Measurements from ENCODE around the gene HIVEP3. TPM values are rescaled to one million over a fixed set of nuclear protein-coding genes. Genes with fewer than 3 reads are reported as not detected.

Gene HIVEP3
- total RNA-seq, 1 donor from 2014 or later, result 10.1 TPM

- DNase-seq (ENCODE audit: low spot score), result no peak
Observed at GRCh38 chr1:41758500-41758899, 160.2 kb downstream of the HIVEP3 start.

DNA sequence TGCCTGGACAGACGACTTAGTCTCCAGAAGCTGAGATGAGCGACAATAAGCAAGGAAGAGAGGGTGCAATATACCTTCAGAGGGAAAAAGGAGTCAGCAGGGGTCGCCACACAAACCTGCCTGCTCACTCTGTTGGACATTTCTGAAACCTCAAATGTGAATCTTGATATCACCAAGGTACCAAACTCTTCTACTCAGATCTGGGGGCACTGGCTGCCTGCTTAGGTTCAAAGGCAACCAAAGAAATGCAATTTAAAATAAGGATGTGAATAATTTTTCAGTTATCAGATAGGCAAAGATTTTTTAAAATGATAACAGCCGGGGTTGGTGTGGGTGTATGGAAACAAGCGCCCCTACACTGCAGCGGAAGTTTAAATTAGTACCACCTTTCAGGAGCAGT, 164.2 kb downstream of the HIVEP3 start:
- no peak for DNase-seq (ENCODE audit: low spot score)

- DNase-seq (ENCODE audit: low spot score), result no peak
Observed at GRCh38 chr1:41752514-41753170, 166.1 kb downstream of the HIVEP3 start.

- no peak for DNase-seq (ENCODE audit: low spot score)
Observed at GRCh38 chr1:41751804-41752513, 166.8 kb downstream of the HIVEP3 start.

DNA sequence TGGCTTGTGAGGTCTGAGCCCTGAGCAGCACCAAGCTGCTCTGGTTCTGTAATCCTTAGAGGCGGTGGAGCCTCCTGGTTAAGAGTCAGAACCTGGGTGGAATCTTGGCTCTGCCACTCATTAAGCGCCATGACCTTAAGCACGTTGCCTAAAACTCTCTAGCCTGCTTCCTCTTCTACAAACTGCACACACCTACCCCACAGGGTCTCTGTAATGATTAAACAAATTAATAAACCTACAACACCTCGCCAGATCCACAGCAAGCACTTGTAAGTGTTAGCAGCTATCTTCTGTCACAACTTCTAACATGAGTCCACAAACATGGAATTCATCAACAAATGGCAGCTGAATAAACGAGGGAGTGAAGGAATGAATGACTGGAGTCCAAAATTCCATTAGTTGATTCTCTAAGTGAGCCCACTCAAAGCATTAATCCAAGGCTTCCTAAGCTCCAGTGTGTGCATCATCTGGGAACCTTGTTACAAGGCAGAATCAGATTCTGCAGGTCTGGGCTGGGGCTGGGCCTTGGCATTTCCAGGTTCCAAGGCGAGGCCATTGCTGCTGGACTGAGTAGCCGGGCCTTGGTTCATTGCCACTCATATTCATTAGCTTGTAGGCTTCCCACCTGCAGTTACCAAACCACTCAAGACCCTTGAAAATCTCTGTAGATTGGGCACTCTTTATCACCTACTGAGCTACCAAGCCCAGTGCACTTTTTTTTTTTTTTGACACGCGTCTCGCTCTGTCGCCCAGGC, 168.6 kb downstream of the HIVEP3 start:
- DNase-seq (ENCODE audit: low spot score), result no peak

- DNase-seq (ENCODE audit: low spot score), result no peak
Observed at GRCh38 chr1:41745022-41745421, 173.7 kb downstream of the HIVEP3 start.

DNA sequence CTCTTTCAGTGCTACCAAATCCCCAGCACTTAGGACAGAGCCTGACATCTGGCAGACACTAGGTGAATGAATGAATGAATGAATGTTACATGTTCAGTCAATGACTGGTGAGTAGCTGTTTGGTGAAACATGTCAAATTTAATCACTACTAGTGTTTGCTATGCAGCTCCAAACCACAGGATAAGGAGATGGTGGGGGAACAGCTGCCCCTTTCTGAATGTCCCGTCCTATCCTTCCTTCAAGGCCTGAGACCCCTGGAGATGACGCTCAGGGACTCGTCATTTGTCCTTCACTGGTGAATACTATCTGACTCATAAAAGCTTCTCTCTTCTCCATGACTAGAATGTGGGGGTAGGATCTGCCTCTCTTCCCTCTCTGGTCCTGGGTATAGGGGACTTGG, 175.4 kb downstream of the HIVEP3 start:
- no peak for DNase-seq (ENCODE audit: low spot score)

DNA sequence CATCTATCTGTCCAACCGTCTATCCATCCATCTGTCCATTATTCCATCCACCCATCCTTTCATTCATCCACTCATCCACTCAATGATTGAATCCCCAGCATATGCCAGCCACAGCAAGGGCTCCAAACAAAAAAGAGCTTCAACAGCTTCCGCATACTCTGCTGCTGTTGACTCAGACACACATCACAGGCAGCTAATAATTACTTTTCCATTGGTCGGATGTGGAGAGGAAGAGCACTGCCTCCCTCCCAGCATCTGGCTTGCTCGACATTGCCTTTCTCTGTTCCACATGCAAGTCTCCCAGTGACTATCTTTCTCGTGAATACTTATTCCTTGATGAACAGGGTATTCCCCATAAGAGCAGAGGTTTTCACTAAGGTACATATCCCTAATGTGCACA, 176.5 kb downstream of the HIVEP3 start:
- DNase-seq (ENCODE audit: low spot score), result no peak

- no peak for DNase-seq (ENCODE audit: low spot score)
Observed at GRCh38 chr1:41741244-41741643, 177.5 kb downstream of the HIVEP3 start.

GRCh38 chr1:41740630-41741239, 178.0 kb downstream of the HIVEP3 start:
- no peak for DNase-seq (ENCODE audit: low spot score)

DNA sequence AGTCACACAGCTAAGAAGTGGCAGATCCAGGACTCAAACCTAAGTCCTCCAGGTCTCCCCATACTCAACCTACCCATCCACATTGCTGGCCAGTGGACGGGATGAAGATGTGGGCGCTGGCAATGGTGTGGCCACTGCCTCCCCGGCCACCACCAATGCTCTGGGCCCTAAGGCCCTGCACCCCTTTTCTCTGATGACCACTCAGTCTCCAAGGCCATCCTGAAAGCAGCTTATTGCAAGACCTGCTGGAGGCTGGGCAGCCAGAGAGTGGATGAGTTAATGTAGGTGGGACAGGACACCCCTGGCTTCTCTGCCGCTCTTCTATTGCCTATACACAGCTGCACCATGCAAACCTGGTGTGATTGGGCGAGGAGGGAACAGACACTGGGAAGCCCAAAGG, 178.7 kb downstream of the HIVEP3 start:
- no peak for DNase-seq (ENCODE audit: low spot score)

DNA sequence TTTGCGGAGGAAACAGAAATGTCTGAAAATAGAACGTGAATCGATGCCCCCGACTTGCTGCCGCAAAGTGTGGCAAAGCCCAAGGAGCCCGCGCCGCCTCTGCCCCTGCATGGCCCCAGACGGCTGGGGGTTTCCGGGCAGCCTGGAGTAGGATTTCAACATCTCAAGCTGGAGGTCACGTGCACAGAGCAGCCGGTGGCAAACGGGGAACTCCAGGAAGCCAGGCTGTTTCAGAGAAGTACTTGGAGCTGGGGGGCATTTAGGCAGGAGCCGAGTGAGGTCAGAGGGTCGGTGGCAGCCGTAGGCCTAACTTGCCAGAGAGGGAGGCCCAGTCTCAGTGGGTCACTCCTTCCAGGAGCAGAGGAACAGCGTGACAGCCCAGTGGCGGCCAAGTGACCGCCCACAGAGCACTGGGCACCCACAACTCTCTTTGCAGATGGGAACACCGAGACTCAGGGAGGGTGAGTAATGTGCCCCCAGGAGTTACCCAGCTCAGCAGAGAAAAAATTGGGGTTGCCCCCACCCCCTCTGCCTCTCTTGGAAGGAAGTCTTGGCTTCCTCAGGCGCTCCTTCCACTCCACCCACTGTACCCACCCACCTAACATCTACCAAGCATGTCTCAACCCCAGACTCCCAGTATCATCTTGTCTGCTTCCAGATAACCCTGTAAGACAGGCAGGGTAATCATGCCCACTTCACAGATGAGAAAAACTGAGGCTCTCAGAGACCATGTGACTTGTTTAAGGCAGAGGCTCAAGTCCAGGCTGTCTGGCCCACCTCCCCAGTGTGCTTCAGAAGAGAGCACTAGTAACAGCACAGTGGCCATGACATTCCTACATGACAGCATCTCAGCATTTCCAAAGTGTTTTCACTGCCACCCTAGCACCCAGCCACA, 179.4 kb downstream of the HIVEP3 start:
- peak; percentile 75 for DNase-seq (ENCODE audit: low spot score)

DNA sequence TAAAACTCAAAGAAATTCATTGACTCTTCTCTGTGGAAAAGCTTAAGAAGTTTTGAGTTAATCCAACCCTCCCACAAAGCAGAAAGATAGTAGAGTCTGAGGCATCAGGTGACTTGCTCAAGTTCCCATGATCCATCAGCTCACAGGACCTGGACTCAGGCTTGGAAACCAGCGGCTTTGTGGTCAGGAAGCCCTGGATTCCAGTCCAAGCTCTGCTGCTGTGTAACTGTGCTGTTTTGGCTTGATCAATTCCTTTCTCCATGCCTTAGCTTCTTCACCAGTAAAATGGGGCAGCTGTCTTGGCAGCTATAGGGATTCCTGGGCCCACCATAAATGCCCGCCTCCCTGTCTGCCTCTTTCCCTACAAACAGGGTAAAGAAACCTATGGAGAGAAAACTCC, 180.2 kb downstream of the HIVEP3 start:
- no peak for DNase-seq (ENCODE audit: low spot score)

DNA sequence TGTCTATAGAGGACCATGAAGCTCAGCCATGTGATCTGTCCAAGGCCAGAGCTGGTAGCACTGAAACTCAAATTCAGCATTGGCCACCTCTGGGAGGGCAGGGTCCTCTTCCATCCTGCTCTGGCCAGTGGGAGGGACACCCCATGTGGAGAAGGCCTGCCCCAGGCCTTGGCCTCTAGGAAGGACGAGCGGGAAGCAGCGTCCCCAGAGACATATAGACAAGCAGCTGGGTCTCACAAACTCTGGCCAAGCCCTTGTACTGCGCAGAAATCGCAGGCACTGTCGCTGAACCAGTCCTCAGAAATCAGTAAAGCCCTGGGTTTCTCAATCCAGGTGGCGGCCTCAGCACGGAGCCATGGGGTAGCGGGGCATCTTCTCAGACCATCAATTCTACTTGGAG, 180.7 kb downstream of the HIVEP3 start:
- DNase-seq (ENCODE audit: low spot score), result no peak

DNA sequence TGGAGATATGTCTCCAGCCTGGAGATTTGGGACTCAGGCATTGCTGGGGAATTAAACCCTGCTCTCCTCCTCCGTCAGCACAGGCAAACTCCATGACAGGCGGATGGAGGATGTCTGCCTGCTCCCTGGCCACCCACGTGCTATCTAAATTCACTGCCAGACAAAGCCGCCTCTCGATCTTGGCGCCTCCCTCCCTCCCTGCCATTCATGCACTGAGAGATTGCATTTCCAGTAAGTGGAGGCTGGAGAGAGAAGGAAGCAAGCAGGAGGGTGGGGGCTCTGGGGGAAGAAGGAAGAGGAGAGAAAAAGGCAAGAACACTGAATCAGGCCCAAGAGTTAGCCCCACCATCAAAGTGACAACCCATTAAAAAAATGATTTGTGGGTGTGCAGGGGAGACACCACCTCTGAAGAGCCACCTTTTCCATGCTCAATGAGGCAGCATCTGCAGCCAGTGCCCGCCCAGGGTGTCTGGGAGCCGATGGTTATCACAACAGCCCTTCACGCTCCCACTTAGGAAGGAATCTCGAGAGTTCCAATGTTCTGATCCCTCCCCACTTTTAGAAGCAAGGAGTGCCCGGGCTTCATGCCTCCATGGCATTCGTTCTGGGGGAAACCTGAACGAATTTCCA, 183.0 kb downstream of the HIVEP3 start:
- no peak for DNase-seq (ENCODE audit: low spot score)

- DNase-seq (ENCODE audit: low spot score), result no peak
Observed at GRCh38 chr1:41735139-41735538, 183.6 kb downstream of the HIVEP3 start.

DNA sequence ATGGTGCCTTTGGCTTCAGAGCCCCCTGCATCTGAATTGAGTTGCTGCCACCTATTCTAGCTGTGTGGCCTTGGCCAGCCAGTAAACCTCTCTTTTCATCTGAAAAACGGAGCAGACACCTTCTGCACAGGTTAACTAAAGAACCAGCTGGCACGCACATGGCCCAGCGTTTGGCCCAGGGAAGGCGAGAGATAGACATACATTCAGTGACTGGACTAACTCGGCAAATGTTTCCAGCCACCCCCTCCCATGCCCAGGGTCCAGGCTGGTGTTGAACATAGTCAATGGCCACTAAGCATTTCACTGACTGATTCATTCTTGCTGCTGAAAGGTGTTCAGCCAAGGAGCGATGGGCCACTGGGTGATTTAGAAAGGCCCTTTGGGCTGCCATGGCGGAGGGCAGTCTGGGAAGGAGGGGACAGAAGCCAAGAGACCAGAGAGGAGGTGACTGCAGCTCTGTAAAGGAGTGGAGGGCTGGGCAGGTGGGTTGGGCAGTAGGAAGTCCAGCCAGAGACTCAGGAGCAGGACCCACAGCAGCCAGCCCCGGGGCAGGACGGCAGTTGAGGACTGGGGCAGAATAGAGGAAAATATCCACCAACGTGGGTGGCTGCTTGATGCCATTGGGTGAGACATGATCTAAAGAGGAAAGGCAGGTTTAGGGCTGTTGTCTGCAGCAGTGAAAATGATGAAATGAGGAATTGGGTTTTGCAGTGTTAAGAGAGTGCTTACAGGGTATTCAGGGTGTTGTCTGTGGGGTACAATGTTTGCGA, 184.3 kb downstream of the HIVEP3 start:
- DNase-seq (ENCODE audit: low spot score), result no peak

DNA sequence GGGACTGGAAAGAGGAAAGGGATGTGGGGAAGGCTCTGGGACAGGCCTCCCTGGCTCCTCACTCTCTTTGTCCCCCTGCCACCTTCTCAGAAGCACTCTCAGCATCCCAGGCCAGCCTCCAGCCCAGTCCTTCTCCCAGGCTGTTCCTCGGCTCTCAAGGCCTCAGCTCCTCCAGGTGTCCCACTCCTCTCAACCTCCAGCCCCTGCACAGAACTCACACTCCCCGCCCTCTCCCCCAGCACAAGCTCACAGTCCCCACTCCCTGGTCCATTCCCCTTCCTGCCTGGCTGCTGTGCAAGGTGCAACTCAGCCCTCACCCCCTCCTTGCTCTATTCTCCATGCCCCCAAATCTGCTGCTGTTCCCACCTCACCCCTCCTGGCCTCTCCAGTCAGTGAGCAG, 185.0 kb downstream of the HIVEP3 start:
- no peak for DNase-seq (ENCODE audit: low spot score)

GRCh38 chr1:41733021-41733420, 185.7 kb downstream of the HIVEP3 start:
- no peak for DNase-seq (ENCODE audit: low spot score)

DNA sequence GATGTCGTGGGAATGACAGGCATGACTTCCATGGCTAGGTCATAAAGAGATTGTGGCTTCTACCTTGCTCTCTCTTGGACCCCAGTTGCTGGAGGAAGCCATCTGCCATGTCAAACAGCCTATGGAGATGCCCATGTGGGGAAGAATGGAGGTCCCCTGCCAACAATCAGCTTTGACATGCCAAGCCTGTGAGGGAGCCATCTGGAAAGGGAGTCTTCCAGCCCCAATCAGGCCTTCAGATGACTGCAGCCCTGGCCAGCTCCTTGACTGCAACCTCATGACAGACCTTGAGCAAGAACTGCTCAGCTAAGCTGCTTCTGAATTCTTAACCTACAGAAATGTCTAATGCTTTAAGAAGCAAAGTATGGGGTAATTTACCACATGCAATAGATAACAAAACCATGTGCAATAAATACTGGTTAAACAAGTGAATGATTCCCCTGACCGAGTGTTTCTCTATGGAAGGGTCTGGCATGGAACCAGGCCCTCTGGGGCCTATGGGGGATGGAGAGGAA, 187.1 kb downstream of the HIVEP3 start:
- DNase-seq (ENCODE audit: low spot score), result no peak
